Karpas-422 (cell line): ENCODE data around the gene CLDND2. TPM values are rescaled to one million over a fixed set of nuclear protein-coding genes. Genes with fewer than 3 reads are reported as not detected.
"Not testable (repeated sequence)": the region's sequence is repeated elsewhere in the genome, so short reads cannot be mapped to it uniquely, and the experiment has no call there.

Source experiments
- DNase-seq: peaks from one replicate; pipeline ENCODE4 v3.0.0-alpha.2; 2015
- H2AFZ ChIP-seq: fragments of 200-600 bp; sonication (generic); 2 replicates; pipeline ENCODE4 v1.6.1; 2014; ENCODE audit warnings: antibody characterized with exemption, low read length, mixed read lengths
- H3K27ac ChIP-seq: fragments of 200-600 bp; sonication (generic); 2 replicates; pipeline ENCODE4 v1.5.1; 2014; ENCODE audit warnings: mild to moderate bottlenecking, low read length, moderate library complexity
- H3K27me3 ChIP-seq: fragments of 200-600 bp; sonication (generic); 2 replicates; pipeline ENCODE4 v1.6.1; 2014; ENCODE audit warnings: low read length, mixed read lengths
- H3K36me3 ChIP-seq: fragments of 200-600 bp; sonication (generic); 2 replicates; pipeline ENCODE4 v1.6.1; 2014; ENCODE audit warnings: low read length, mixed read lengths; ENCODE audit not compliant: insufficient read depth
- H3K4me1 ChIP-seq: fragments of 200-600 bp; sonication (generic); 2 replicates; pipeline ENCODE4 v1.6.1; 2014; ENCODE audit warnings: mild to moderate bottlenecking, low read length, mixed read lengths
- H3K4me2 ChIP-seq: fragments of 200-600 bp; sonication (generic); 2 replicates; pipeline ENCODE4 v1.6.1; 2014; ENCODE audit warnings: low read length, low read depth, mild to moderate bottlenecking; ENCODE audit not compliant: poor library complexity, severe bottlenecking
- H3K4me3 ChIP-seq: fragments of 200-600 bp; sonication (generic); 2 replicates; pipeline ENCODE4 v1.5.1; 2014; ENCODE audit warnings: mild to moderate bottlenecking, antibody characterized with exemption, low read length, mixed read lengths
- H3K79me2 ChIP-seq: fragments of 200-600 bp; sonication (generic); 2 replicates; pipeline ENCODE4 v1.6.1; 2014; ENCODE audit warnings: mild to moderate bottlenecking, low read length, mixed read lengths
- H3K9ac ChIP-seq: fragments of 200-600 bp; sonication (generic); 2 replicates; pipeline ENCODE4 v1.6.0; 2014; ENCODE audit warnings: low read length
- H3K9me2 ChIP-seq: fragments of 200-600 bp; sonication (generic), shearing (Covaris generic); replicated peaks from 2 replicates; pipeline ENCODE4 v1.6.0; 2014; ENCODE audit warnings: mild to moderate bottlenecking, low read length, moderate library complexity; ENCODE audit not compliant: insufficient read depth
- H3K9me3 ChIP-seq: fragments of 300-700, 200-600 bp; sonication (generic); 2 replicates; pipeline ENCODE4 v1.6.1; 2014; ENCODE audit warnings: low read length, mixed read lengths
- H4K20me1 ChIP-seq: fragments of 200-600 bp; sonication (generic); 2 replicates; pipeline ENCODE4 v1.6.1; 2014; ENCODE audit warnings: mild to moderate bottlenecking, antibody characterized with exemption, low read length, low read depth; ENCODE audit not compliant: insufficient read depth
- total RNA-seq: library from RNA; depleted of rRNA; stranded (reverse); fragments of >200 nt; shearing (Covaris generic); gene quantifications from 2 replicates; pipeline ENCODE4 v1.2.3, GENCODE V29; 2014; ENCODE audit warnings: low replicate concordance; rRNA removed

Gene CLDND2
- total RNA-seq = 2.3 TPM in 1 of 2 replicates, not detected in the other

DNA sequence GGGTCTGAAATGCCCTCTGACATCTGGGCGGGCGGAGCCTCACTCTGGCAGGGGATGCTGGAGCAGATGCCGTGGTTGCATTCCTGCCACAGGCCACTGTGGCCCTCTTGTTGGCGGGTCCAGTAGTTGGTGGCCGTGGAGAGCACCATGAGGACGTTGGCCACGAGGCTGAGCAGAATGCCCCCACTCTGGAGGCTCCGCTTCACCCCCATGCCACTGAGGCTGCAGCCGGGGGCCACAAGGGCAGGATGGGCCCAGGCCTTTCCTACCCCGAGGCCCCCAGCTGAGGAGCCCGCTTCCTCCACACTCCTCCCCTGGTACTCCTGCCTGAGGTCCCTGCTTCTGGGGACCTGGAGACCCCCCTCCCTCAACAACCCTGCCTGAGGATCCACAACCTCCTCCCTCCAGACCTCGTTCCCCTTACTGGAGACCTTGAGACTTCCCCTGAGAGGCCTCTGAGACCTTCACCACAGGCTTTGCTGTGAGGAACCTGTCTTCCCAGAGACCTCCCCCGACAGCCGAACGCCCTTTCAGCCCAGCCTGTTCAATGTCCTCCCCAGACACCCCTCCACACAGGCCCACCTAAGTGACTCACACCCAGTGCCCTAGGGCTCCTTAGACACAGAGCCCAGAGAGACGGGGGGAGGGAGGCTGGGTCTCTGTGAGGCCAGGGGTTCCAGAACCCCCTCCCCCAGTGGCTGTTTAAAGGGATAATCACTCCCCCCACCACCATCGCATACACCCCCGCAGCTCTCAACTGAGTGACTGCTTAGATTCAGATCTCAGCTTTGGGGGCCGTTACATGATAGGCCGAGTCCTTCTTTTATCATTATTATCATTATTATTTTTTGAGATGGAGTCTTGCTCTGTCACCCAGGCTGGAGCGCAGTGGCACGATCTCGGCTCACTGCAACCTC, at the start of gene CLDND2:
Gene CLDND2, minus strand, starts transcription at position 638 of the 917 bp plus-strand sequence. Its CDS starts 426 bp downstream, at position 212.
- H3K4me3 ChIP-seq = peak within 1 kb of the TSS; percentile 90
- H3K27ac ChIP-seq = peak within 1 kb of the TSS; percentile 64
- peak; percentile 57 for DNase-seq
- H3K9ac ChIP-seq = peak within 1 kb of the TSS; percentile 96
- H2AFZ ChIP-seq = peak within 1 kb of the TSS; percentile 33; the same call in 1 of the 2 replicates
- no peaks in the 10 kb centered on the region for H4K20me1 ChIP-seq
- no peaks in the 10 kb centered on the region for H3K9me3 ChIP-seq
- peaks cover 28% of the 10 kb centered on the region for H3K79me2 ChIP-seq
- no peaks in the 10 kb centered on the region for H3K36me3 ChIP-seq
- H3K4me1 ChIP-seq = peaks cover 36% of the 10 kb centered on the region
- H3K4me2 ChIP-seq = peak within 1 kb of the TSS; percentile 89
- no peaks in the 10 kb centered on the region for H3K9me2 ChIP-seq
- no peaks in the 10 kb centered on the region for H3K27me3 ChIP-seq

- Histone ChIP-seq H2AFZ (no peak overlapping the region), H4K20me1 (peaks cover 5% of the 10 kb centered on the region; the same call in 1 of the 2 replicates), H3K9ac (peak overlapping the region; percentile 97), H3K4me2 (peak overlapping the region; percentile 85), H3K9me3 (no peaks in the 10 kb centered on the region), H3K27me3 (no peaks in the 10 kb centered on the region), H3K79me2 (peaks cover 28% of the 10 kb centered on the region), H3K27ac (peak overlapping the region; percentile 96), H3K4me3 (peak overlapping the region; percentile 80), H3K4me1 (peaks cover 84% of the 10 kb centered on the region), H3K36me3 (peaks cover 41% of the 10 kb centered on the region), H3K9me2 (no peaks in the 10 kb centered on the region)
- no peak for DNase-seq
These were observed 49.0 kb upstream of the CLDND2 start for GRCh38 chr19:51417810-51418157.

DNA sequence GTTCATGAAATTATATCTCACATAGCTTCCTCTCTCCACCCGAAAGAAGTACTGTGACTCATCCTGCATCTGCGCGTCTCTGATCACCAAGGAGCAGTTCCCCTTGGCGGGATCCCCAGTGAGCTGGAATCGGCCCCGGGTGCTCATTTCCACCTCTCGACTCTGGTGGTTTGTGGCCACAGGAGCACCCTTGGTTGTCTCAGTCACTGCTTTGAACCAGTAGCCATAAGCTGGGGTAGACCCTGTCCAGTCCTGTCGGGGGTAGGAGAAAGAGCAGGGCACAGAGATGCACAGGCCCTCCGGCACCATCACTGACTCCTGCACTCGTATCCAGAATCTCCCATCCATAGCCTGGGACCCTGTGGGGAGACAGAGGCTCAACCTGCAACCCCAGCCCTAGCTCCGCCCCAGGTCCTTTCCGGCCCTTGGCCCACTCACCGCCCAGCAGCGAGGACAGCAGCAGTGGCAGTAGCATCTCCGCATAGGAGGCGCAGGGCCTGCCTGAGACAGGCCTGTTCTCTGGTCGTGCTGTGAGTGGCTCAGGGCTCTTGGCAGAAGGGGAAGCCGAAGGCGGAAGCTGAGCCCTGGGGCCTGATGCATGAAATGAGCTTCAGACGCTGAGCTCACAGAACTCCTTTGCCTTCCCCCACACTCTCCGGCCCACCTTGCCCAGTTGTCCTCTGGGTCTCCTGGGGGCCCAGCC, 48.5 kb upstream of the CLDND2 start, which contains the start of gene SIGLEC10:
Gene SIGLEC10, minus strand, starts transcription at position 536 of the 703 bp plus-strand sequence. Its CDS starts 61 bp downstream, at position 475.
- peak; percentile 98 for DNase-seq
- Histone ChIP-seq H3K4me3 (peak within 1 kb of the TSS; percentile 80), H3K27me3 (no peaks in the 10 kb centered on the region), H3K4me1 (peaks cover 87% of the 10 kb centered on the region), H3K27ac (peak within 1 kb of the TSS; percentile 96), H3K79me2 (peaks cover 28% of the 10 kb centered on the region), H3K36me3 (peaks cover 43% of the 10 kb centered on the region), H2AFZ (no peak within 1 kb of the TSS), H3K9ac (peak within 1 kb of the TSS; percentile 97), H4K20me1 (peaks cover 5% of the 10 kb centered on the region; the same call in 1 of the 2 replicates), H3K9me2 (no peaks in the 10 kb centered on the region), H3K9me3 (no peaks in the 10 kb centered on the region), H3K4me2 (peak within 1 kb of the TSS; percentile 85)

- not testable (repeated sequence) for H2AFZ ChIP-seq, H3K27me3 ChIP-seq, H3K9me3 ChIP-seq, DNase-seq, H4K20me1 ChIP-seq, H3K9me2 ChIP-seq
- peaks cover 85% of the 10 kb centered on the region for H3K4me1 ChIP-seq
- H3K4me2 ChIP-seq = peak overlapping the region; percentile 85
- peak overlapping the region; percentile 80 for H3K4me3 ChIP-seq
- H3K27ac ChIP-seq = peak overlapping the region; percentile 96
- H3K79me2 ChIP-seq = peaks cover 28% of the 10 kb centered on the region
- peaks cover 43% of the 10 kb centered on the region for H3K36me3 ChIP-seq
- H3K9ac ChIP-seq = peak overlapping the region; percentile 97
These were observed 47.6 kb upstream of the CLDND2 start for GRCh38 chr19:51416422-51416821.

GRCh38 chr19:51415187-51415586, 46.4 kb upstream of the CLDND2 start:
- peak overlapping the region; percentile 85 for H3K4me2 ChIP-seq
- H3K4me3 ChIP-seq = peak overlapping the region; percentile 80; the same call in 1 of the 2 replicates
- H4K20me1 ChIP-seq = peaks cover 5% of the 10 kb centered on the region; the same call in 1 of the 2 replicates
- no peaks in the 10 kb centered on the region for H3K27me3 ChIP-seq
- DNase-seq = no peak
- no peaks in the 10 kb centered on the region for H3K9me2 ChIP-seq
- H3K4me1 ChIP-seq = peaks cover 83% of the 10 kb centered on the region
- peak overlapping the region; percentile 97 for H3K9ac ChIP-seq
- H2AFZ ChIP-seq = no peak overlapping the region
- no peaks in the 10 kb centered on the region for H3K9me3 ChIP-seq
- peak overlapping the region; percentile 96 for H3K27ac ChIP-seq
- peaks cover 49% of the 10 kb centered on the region for H3K36me3 ChIP-seq
- peaks cover 28% of the 10 kb centered on the region for H3K79me2 ChIP-seq

- Histone ChIP-seq H3K79me2 (peaks cover 16% of the 10 kb centered on the region), H3K4me1 (peaks cover 88% of the 10 kb centered on the region), H2AFZ (no peak overlapping the region), H3K9me2 (no peaks in the 10 kb centered on the region), H3K4me2 (no peak overlapping the region), H3K4me3 (no peak overlapping the region), H4K20me1 (peaks cover 5% of the 10 kb centered on the region; the same call in 1 of the 2 replicates), H3K9ac (no peak overlapping the region), H3K9me3 (peaks cover 3% of the 10 kb centered on the region; the same call in 1 of the 2 replicates), H3K36me3 (peaks cover 40% of the 10 kb centered on the region), H3K27ac (peak overlapping the region; percentile 96), H3K27me3 (no peaks in the 10 kb centered on the region)
- DNase-seq = peak; percentile 70
These were observed 42.3 kb upstream of the CLDND2 start for GRCh38 chr19:51410950-51411748.

DNA sequence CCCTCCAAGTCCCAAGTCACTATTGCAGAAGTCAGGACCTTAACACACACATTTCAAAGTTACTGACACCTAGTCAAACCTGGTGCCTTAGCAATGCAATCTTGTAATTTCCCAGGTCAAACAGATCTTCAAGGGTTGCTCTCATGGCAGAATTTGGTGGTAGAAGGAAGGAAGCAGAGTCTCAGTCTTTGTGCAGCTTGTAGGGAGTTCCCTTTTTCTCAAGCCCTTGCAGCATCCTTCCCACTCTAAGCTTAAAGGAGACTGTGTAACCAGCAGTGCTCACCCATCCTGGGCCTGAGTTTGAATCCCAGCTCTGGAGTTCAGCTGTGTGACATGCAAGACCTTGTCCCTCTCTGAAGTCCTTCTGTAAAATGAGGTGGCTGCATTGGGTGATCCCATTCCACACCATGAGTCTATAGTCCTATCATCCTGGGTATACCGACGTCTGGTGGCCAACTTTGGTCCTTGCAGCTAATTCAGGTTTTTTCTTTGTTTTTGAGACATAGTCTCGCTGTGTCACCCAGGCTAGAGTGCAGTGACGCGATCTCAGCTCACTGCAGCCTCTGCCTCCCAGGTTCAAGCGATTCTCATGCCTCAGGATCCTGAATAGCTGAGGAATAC, 38.8 kb upstream of the CLDND2 start:
- Histone ChIP-seq H3K27ac (peak overlapping the region; percentile 96), H3K4me2 (peak overlapping the region; percentile 74)
- DNase-seq = peak; percentile 97

More for the DNA sequence above, 38.8 kb upstream of the CLDND2 start:
- H2AFZ ChIP-seq = no peak overlapping the region
- H3K79me2 ChIP-seq = no peaks in the 10 kb centered on the region
- H3K4me3 ChIP-seq = peak overlapping the region; percentile 35; the same call in 1 of the 2 replicates
- no peaks in the 10 kb centered on the region for H3K27me3 ChIP-seq
- H3K9ac ChIP-seq = peak overlapping the region; percentile 62
- H3K9me2 ChIP-seq = no peaks in the 10 kb centered on the region
- peaks cover 16% of the 10 kb centered on the region; the same call in 1 of the 2 replicates for H3K9me3 ChIP-seq
- no peaks in the 10 kb centered on the region for H4K20me1 ChIP-seq
- peaks cover 24% of the 10 kb centered on the region for H3K36me3 ChIP-seq
- peaks cover 54% of the 10 kb centered on the region for H3K4me1 ChIP-seq
